ENCODE results near the gene CD58. TPM values are rescaled to one million over a fixed set of nuclear protein-coding genes. Genes with fewer than 3 reads are reported as not detected.
A peak's percentile ranks its signal among the peaks of the same experiment; 100 is the strongest.

The CD58 gene
- total RNA-seq, 1 donor from 2014 or later, result 7.2 TPM

- TF ChIP-seq, protein P1, sequence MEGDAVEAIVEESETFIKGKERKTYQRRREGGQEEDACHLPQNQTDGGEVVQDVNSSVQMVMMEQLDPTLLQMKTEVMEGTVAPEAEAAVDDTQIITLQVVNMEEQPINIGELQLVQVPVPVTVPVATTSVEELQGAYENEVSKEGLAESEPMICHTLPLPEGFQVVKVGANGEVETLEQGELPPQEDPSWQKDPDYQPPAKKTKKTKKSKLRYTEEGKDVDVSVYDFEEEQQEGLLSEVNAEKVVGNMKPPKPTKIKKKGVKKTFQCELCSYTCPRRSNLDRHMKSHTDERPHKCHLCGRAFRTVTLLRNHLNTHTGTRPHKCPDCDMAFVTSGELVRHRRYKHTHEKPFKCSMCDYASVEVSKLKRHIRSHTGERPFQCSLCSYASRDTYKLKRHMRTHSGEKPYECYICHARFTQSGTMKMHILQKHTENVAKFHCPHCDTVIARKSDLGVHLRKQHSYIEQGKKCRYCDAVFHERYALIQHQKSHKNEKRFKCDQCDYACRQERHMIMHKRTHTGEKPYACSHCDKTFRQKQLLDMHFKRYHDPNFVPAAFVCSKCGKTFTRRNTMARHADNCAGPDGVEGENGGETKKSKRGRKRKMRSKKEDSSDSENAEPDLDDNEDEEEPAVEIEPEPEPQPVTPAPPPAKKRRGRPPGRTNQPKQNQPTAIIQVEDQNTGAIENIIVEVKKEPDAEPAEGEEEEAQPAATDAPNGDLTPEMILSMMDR (conservative IDR thresholded peaks at IDR 0.05), result no peak
- no peaks in the 10 kb centered on the region for H3K27me3 Mint-ChIP-seq
- DNase-seq (ENCODE audit: extremely low spot score, unreplicated experiment), result no peak
- H3K4me1 Mint-ChIP-seq (ENCODE audit: unreplicated experiment), result peaks cover 8% of the 10 kb centered on the region
- H3K36me3 Mint-ChIP-seq, result peaks cover 35% of the 10 kb centered on the region
- no peak overlapping the region for H3K4me3 Mint-ChIP-seq
- H3K9me3 Mint-ChIP-seq, result no peaks in the 10 kb centered on the region
- H3K27ac Mint-ChIP-seq, result no peak overlapping the region
Measured at GRCh38 chr1:116579259-116579875, 8.5 kb upstream of the CD58 start.

- Mint-ChIP-seq H3K4me3 (no peak overlapping the region), H3K27ac (no peak overlapping the region), H3K4me1 (ENCODE audit: unreplicated experiment) (peaks cover 8% of the 10 kb centered on the region), H3K27me3 (no peaks in the 10 kb centered on the region), H3K36me3 (peaks cover 33% of the 10 kb centered on the region), H3K9me3 (no peaks in the 10 kb centered on the region)
- no peak for DNase-seq (ENCODE audit: extremely low spot score, unreplicated experiment)
- TF ChIP-seq, protein P1 (conservative IDR thresholded peaks at IDR 0.05), result no peak
Measured at GRCh38 chr1:116578581-116578980, 7.8 kb upstream of the CD58 start.

- no peak for DNase-seq (ENCODE audit: extremely low spot score, unreplicated experiment)
- TF ChIP-seq, protein P1 (conservative IDR thresholded peaks at IDR 0.05), result no peak
- H3K27ac Mint-ChIP-seq, result no peak overlapping the region
- H3K27me3 Mint-ChIP-seq, result peaks cover 3% of the 10 kb centered on the region
- no peak overlapping the region for H3K4me3 Mint-ChIP-seq
- peaks cover 8% of the 10 kb centered on the region for H3K4me1 Mint-ChIP-seq (ENCODE audit: unreplicated experiment)
- H3K9me3 Mint-ChIP-seq, result no peaks in the 10 kb centered on the region
- H3K36me3 Mint-ChIP-seq, result peaks cover 31% of the 10 kb centered on the region
Measured at GRCh38 chr1:116577759-116578314, 7.0 kb upstream of the CD58 start.

DNA sequence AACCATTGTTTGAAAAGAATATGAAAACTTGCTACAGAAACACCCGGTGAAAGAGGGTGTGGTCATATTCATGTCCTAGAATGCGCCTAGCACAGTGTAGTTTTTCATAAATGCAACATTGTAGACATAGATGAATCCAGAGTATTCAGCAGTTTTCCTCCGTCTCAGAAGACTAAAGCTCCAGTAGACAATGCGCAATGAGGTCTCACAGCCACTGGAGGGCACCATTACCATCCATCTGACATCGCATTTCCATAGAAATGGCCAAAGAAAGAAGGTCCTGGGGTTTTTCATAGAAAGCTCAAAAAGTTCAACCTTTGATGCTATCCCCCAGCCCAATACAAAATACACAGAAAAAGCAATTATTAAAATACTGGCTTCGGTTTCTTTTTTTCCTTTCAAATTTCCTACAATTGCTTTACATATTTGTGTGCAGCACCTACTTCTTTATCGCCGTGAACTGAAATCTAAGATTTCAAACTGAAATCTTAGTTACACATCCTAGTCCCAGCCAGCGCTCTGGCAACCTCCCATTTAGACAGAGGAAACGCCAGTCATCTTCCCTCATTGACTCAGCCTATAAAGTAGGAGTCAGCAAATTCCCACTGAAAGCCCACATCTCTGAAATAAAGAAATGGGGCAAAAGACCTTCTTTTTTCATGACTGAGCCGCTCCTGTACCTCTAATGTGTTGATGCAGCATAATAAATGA, 3.9 kb upstream of the CD58 start:
- Mint-ChIP-seq H3K4me1 (ENCODE audit: unreplicated experiment) (peaks cover 25% of the 10 kb centered on the region), H3K27me3 (peaks cover 11% of the 10 kb centered on the region), H3K36me3 (peaks cover 25% of the 10 kb centered on the region), H3K27ac (peak overlapping the region; percentile 8), H3K9me3 (no peaks in the 10 kb centered on the region), H3K4me3 (no peak overlapping the region)
- DNase-seq (ENCODE audit: extremely low spot score, unreplicated experiment), result no peak
- TF ChIP-seq, protein P1 (conservative IDR thresholded peaks at IDR 0.05), result peak; percentile 94

GRCh38 chr1:116573431-116574095, 2.7 kb upstream of the CD58 start:
- peaks cover 11% of the 10 kb centered on the region for H3K27me3 Mint-ChIP-seq
- H3K4me1 Mint-ChIP-seq (ENCODE audit: unreplicated experiment), result peaks cover 26% of the 10 kb centered on the region
- peaks cover 18% of the 10 kb centered on the region for H3K36me3 Mint-ChIP-seq
- no peak overlapping the region for H3K4me3 Mint-ChIP-seq
- H3K9me3 Mint-ChIP-seq, result no peaks in the 10 kb centered on the region
- no peak for DNase-seq (ENCODE audit: extremely low spot score, unreplicated experiment)
- no peak overlapping the region for H3K27ac Mint-ChIP-seq
- TF ChIP-seq, protein P1 (conservative IDR thresholded peaks at IDR 0.05), result no peak
